Measurements from ENCODE around the gene SLX9.

GRCh38 chr21:44988607-44989536, 49.0 kb downstream of the SLX9 start:
- no peak for TF ChIP-seq CTCF (IDR thresholded peaks at IDR 0.05)
- TF ChIP-seq POLR2AphosphoS5 (IDR thresholded peaks at IDR 0.05): no peak
- TF ChIP-seq POLR2A (IDR thresholded peaks at IDR 0.05): no peak
